Umbilical cord (tissue), 2 donors: ENCODE measurements around the gene IL34. TPM values are rescaled to one million over a fixed set of nuclear protein-coding genes. Genes with fewer than 3 reads are reported as not detected.

Experiments used
- DNase-seq: peaks from one replicate; pipeline ENCODE4 v3.0.0-alpha.2; 2015; ENCODE audit warnings: low spot score
- total RNA-seq: library from RNA; depleted of rRNA; stranded (reverse); fragments of >200 nt; gene quantifications from one replicate; pipeline ENCODE4 v1.2.3, GENCODE V29; 2014; ENCODE audit warnings: low replicate concordance; ENCODE audit not compliant: insufficient read depth

Gene IL34
- total RNA-seq, 1 donor from 2014 or later: 22.6 TPM

DNA sequence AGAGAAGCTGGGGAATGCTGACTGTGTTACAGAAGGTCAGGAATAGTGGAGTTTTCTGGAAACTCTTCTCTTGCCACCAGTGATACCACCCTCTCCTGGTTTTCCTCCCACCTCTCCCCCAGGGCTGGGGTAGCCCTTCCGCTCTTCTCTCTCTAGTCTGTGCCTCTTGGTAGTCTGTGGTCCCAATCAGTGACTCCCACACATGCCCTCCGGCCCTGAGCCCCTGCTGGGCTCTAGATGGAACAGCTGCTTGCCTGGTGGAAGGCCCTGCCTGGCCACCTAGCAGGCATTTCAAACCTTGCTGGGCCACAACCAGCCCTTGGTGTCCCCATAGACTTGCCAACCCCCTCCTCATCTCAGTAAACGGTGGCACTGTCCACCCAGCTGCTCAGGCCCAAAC is 54.7 kb downstream of the IL34 start:
- DNase-seq: no peak

DNA sequence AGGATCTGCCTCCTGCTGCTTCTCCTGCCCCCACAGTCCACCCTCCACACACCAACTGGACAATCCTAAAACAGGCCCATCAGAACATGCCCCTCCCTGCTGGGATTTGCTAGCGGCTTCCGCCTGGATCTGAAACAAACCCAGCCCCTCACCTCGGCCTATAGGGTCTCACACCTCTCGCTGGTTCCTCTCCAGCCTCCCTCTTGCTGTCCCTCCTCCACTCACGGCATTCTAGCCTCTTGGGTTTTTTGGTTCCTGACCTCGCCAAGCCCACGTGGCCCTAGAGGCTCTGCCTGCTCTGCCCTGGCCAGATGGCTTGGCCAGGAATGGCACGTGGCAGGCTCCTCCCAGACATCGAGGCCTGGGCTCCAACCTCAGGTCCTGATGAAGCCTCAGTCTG is 55.2 kb downstream of the IL34 start:
- no peak for DNase-seq

DNA sequence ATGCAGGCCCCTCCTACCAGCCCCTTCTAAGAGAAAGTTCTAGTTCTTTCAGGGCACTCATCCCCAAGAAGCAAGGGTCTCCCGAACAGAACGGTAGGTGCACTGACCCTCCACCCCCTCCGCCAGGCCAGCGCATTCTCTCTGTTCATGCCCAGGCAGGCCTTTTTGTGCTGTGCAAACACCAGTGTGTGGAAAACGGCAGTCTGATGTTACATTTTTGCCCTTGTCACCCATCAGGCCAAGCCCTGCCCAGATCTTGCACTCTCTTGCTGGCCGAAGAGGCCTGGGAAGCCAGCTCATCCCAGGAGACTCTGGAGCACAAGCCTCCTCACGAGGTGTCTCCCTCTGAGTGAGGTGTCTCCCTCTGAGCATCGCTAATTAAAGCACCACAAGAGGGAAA is 55.6 kb downstream of the IL34 start:
- no peak for DNase-seq

DNA sequence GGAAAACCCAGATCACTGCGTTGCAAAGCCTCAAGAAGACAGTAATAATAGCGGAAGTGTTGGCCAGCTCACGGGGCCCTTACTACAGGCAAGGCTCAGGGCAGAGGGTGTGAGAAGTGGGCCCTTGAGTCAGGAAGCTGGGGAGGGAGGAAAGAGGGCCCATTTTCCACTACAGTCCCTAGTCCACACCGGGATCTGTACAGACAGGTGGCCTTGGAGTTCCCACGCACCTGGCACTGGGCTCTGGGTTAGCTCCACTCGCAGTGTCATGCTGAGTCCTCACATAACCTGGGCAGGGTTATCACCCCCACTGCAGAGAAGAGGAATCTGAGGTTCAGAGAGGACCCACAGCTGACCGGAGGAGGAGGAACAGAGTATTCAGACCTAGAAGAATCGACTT is 56.3 kb downstream of the IL34 start:
- no peak for DNase-seq

DNA sequence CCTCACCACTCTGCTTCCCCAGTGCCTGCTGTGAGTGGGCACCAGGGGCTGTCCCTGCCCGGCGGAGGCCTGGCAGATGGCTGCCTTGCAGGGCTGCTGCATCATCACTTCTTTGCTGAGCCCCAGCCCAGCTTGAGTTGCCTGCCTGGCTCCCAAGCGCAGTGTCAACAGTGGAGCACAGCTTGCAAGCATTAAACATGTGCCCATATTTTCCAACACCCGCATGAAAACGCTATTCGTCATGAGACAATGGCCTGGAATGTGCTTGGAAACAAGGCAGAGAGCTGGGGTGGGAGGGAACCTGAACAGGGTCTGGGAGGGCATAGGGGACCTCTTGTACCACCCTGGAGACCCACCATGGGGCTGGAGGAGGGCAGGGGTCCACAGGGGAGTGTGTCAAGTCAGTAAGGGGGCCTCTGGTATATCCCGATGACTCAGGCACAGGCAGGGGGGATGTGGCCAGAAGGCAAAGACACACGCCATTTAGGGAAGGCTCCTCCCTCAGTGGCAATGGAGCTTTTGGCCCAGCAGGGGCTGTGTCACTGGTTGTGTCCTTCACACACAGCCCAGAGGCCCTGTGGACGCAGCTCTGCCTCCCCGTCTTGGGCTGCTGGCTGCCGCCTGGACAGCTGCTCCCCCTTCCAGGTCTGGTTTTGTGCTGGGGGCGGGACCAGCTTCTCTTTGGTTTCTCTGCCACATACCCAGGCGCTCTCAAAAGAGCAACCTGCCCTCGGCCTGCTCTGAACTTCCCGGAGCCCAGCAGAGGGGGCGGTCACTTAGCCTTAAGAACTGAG is 56.9 kb downstream of the IL34 start:
- DNase-seq: peak; percentile 72

DNA sequence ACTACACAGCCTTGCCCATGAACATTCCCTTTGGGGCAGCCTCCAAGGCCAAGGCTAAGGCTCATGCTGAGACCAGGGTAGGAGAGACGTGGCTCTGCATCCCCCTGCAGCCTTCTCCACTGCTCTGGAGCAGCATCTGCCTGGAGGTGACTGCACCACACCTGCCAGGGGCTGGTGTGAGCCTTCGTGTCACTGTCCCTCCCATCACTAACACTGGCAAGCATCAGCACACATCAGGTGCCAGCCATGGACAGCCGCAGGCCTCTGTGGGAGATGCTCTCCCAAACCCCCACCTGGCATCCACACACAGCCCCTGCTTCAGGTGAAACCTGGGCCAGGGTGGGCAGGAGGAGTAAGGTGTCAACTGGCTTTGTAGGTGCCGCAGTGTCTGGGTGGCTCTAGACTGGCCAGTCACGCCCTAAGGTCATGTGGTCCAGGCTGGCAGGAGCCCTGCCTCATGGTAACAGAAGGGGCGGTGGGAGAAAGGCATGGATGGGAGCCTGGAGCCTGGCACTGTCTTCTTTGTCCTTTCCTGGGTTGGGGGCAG is 57.5 kb downstream of the IL34 start:
- no peak for DNase-seq

DNA sequence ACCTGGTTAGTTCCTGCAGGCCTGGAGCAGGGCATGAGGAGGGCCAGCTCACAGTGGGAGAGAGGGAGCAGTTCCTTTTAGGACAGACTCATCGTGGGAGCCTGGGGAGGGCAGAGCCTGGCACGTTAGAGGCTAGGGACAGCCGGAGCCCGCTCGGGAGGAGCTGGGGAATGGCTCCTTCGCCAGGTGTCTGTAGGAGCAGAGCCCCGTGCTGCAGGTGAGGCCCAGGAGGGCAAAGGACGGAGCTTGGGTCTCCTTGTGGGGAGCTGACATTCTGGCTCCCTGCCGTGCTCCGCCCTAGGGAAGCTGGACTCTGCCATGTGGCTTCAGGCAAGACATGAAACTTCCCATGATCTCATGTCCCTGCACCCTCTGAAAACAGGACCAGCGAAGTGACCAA is 58.2 kb downstream of the IL34 start:
- DNase-seq: no peak

DNA sequence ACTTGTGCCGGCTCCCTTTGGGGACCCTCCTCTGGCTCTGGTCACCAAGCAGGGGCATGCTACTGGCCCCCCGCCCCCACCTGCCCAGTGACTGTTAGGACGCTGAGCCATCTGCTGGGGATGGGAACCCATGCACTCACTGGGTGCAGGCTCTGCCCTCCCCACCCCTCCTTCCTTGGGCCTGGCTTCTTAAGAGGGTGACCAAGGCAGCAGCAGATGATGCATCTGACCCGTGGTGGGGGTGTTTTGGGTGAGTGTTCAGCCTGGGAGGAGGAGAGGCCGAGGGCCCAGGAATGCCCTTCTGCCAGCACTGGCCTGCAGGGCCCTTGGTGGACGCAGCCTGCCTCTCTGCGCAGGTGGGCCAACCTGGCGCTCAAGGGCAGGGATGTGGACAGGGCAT is 58.7 kb downstream of the IL34 start:
- DNase-seq: no peak

DNA sequence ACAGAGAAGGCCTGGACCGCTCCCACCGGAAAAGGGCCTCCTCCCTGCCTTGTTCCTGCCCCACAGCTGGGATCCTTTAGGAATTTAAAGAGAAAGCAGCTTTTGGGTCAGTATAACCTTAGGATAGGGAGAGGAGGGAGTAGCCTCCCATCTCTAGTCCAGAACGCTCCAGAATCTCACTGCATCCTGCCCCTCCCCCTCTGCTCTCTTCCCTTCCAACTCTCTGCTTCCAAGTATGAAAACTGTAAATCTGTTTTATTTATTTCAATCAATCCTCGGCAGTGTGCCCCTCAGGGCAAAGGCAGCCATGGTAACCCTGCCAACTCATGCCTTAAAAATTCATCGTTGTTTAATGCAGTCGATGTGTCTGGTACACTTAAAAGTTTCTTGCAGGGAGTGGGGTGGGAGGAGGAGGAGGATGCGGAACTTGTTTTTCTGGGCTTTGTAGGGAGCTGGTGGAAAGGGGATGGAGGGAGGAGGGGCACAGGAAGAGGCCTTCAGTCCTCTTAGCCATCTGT is 60.6 kb downstream of the IL34 start:
- DNase-seq: peak; percentile 91

DNA sequence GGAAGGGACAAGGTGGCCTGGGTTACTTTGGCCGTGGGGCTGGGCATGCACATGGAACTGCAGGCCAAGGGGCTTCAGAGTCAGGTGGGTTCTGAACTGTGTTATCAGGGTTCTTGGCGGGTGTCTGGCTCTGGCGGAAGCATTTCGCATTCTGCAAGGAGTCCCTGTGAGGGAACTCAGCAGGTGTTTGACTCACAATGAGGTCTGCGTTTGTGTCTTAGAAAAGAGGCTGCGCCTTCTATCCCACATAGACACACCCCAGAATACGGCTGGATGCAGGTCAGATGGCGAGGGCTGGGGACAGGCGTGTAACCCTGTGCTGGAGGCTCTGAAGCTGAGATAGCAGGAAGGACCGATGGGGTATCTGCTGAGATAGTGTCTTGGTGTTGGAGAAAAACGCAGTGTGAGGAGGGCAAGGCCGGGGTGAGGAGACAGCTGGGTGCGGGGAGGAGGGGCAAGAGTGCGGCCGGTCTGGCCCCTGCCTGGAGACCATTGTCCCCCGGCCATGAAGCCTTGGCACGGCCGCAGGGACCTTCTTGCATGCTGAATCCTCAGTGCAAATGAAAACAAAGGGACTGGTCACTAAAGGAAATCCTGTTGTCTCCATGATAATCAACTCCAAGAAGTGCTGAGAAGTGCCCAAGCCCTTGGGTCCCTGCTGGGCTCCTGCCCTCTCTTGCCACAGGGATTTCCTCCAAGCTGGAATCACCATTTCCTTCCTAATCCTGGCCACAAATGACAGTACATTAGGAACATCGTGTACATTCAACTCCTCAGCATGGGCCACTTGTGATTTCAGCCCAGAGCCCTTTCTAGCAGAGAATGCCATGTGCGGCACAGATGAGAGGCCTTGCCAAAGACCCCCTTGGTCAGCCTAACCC is 62.2 kb downstream of the IL34 start:
- DNase-seq: no peak

DNA sequence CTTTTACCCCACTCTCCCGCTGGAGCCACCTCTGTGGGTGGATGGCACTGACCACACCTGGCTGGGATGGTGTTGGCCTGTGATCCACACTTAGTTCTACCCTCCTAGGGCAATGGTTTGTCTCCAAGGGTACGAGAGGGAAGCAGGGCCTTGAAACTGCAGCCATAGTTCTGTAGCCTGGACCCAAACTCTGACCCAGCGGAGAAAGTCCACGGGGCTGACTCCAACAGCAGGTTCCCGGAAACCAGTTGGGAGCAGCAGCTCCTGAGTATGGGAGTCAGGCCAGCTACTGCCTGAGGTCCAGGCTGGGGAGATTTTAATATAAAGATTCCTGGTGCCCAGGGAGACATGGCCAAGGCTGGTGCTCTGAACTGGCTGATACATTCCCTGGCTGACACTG is 63.1 kb downstream of the IL34 start:
- no peak for DNase-seq

DNA sequence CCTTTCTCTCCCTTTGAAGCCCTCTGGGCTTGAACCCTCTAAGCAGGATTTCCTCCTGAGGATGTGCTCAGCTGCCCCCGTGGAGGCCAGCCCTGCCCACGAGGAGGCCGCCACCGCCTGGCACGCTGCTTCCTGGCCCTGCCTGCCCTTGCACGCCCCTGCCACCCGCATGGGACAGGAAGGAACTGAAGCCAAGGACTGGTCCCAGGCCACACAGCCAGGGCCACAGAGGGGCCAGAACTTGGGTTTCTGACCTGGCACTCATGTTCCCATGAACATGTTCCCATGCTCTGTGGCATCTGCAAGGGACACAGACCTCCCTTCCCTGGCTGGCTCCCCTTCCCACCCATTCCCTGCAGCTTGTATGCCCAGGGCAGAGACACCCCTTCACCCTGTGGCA is 63.6 kb downstream of the IL34 start:
- DNase-seq: no peak

Other genes with a start within 250 kb of the IL34 start
- gene ST3GAL2, start 207.5 kb upstream of the IL34 start, total RNA-seq: 21.7 TPM
- 6.5 TPM for gene FCSK, start 192.0 kb upstream of the IL34 start, total RNA-seq
- 42.6 TPM for gene COG4, start 123.0 kb upstream of the IL34 start, total RNA-seq
- gene SF3B3, start 122.7 kb upstream of the IL34 start, total RNA-seq: 64.0 TPM
- 32.5 TPM for gene MTSS2, start 39.5 kb downstream of the IL34 start, total RNA-seq
- gene VAC14, start 154.6 kb downstream of the IL34 start, total RNA-seq: 11.3 TPM